GM10266 (cell line): ENCODE data around the gene CTDSPL.

Experiments
- DNase-seq: peaks from one replicate; pipeline ENCODE4 v3.0.0; 2012; ENCODE audit errors: extremely low spot score
- CTCF ChIP-seq: IDR thresholded peaks from 2 replicates; pipeline ENCODE4 v1.5.1; 2012; ENCODE audit warnings: mild to moderate bottlenecking, low read depth; ENCODE audit not compliant: control insufficient read depth, insufficient read depth; ENCODE audit errors: missing control alignments

The CTDSPL gene

GRCh38 chr3:37862903-37863815, 1.5 kb downstream of the CTDSPL start:
- DNase-seq: no peak
- TF ChIP-seq CTCF: no peak

- no peak for TF ChIP-seq CTCF
- no peak for DNase-seq
These were observed 2.5 kb downstream of the CTDSPL start for GRCh38 chr3:37863949-37864822.

GRCh38 chr3:37864904-37865303, 3.2 kb downstream of the CTDSPL start:
- no peak for DNase-seq
- TF ChIP-seq CTCF: peak; percentile 2

DNA sequence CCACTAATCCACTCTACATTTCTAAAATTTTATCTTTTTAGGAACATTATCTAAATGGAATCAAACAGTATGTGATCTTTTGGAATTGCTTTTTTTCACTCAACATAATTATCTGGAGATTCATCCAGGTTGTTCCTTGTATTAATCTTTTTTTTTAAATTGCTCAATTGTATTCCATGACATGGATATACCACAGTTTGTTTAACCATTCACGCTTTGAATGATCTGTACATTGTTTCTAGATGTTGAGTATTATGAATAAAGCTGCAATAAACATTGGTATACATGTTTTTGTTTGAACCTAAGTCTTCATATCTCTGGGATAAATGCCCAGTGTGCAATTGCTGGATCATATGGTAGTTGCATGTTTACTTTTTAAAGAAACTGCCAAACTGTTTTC, 5.5 kb downstream of the CTDSPL start:
- no peak for TF ChIP-seq CTCF
- DNase-seq: no peak

DNA sequence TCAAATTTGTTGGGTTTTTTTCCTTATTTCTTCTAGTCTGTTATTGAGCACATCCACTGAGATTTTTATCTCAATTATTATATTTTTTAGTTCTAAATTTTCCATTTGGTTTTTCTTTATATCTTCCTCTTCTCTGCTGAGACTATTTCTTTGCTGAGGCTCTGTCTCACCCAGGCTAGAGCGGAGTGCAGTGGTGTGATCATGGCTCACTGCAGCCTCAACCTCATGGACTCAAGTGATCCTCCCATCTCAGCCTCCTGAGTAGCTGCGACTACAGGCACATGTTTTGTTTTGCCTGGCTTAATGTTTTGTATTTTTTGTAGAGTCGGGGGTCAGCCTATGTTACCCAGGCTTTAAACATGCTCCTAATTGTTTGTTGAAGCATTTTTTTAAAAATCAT, 10.2 kb downstream of the CTDSPL start:
- no peak for DNase-seq
- no peak for TF ChIP-seq CTCF

- DNase-seq: no peak
These were observed 10.9 kb downstream of the CTDSPL start for GRCh38 chr3:37872413-37873160.

More at GRCh38 chr3:37872413-37873160, 10.9 kb downstream of the CTDSPL start:
- TF ChIP-seq CTCF: no peak
